ENCODE measurements around the gene HECTD4. TPM values are rescaled to one million over a fixed set of nuclear protein-coding genes. Genes with fewer than 3 reads are reported as not detected.

HECTD4 gene
- total RNA-seq, 1 experiment from 2014 or later: 51.3 TPM

DNA sequence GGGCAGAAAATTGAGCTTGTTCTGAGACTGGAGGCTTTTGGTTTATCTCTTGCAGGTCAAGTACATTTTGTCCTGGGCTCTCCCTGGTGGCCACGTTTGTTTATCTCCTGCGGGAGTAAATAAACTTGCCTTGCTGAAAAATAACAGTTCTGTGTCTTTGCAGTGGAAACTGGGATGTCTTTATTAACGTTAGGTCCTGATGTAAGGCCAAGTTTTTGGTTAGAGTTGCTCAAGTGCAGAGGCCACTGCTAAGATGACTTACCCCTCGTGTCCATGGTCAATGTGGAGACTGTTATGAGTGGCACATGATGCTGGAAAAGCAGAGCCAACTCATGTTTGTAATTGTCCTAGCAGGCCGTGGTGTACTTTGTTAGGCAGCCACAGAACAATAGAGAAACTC is 40.3 kb upstream of the HECTD4 start:
- CTCF ChIA-PET: no interaction called here
- intact Hi-C loops (cut with micrococcal nuclease; ENCODE audit: unreplicated experiment): no loop called here
- Histone ChIP-seq H3K27ac (ENCODE audit: low read length) (no peak overlapping the region), H3K9me3 (ENCODE audit: control insufficient read depth, insufficient read depth, low read depth, low read length) (no peaks in the 10 kb centered on the region), H3K27me3 (ENCODE audit: control insufficient read depth, insufficient read depth, low read length) (no peaks in the 10 kb centered on the region), H3K36me3 (ENCODE audit: control insufficient read depth, insufficient read depth, low read length) (no peaks in the 10 kb centered on the region; the same call in 1 of the 2 replicates), H3K4me1 (ENCODE audit: control insufficient read depth, insufficient read depth, low read length) (0 out of 2 replicates have a peak, but pooled peaks cover 3% of the 10 kb centered on the region), H3K4me3 (ENCODE audit: low read depth in 2 of 2, low read length in 2 of 2) (no peak overlapping the region)
- in situ Hi-C loops (cut with HindIII; ENCODE audit: low pct_unique_long_range_greater_than_20kb, low sequenced_read_pairs): no loop called here
- BruUV-seq (replicated peaks): no TSS peak
- DNase-seq (ENCODE audit: low read depth, low spot score): no peak
- POLR2A ChIA-PET: interaction anchor here (0.6 kb wide), 1 partner anchor 418 kb away, joined by 4 read pairs; no protein-coding TSS in a partner anchor
- TF ChIP-seq, protein P1, sequence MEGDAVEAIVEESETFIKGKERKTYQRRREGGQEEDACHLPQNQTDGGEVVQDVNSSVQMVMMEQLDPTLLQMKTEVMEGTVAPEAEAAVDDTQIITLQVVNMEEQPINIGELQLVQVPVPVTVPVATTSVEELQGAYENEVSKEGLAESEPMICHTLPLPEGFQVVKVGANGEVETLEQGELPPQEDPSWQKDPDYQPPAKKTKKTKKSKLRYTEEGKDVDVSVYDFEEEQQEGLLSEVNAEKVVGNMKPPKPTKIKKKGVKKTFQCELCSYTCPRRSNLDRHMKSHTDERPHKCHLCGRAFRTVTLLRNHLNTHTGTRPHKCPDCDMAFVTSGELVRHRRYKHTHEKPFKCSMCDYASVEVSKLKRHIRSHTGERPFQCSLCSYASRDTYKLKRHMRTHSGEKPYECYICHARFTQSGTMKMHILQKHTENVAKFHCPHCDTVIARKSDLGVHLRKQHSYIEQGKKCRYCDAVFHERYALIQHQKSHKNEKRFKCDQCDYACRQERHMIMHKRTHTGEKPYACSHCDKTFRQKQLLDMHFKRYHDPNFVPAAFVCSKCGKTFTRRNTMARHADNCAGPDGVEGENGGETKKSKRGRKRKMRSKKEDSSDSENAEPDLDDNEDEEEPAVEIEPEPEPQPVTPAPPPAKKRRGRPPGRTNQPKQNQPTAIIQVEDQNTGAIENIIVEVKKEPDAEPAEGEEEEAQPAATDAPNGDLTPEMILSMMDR (IDR thresholded peaks at IDR 0.05): no peak
- TF ChIP-seq SIN3A (IDR thresholded peaks at IDR 0.05; ENCODE audit: borderline replicate concordance, insufficient read depth, low read depth, low read length): no peak
- TF ChIP-seq TCF7L2 (IDR thresholded peaks at IDR 0.05; ENCODE audit: low read depth, low read length): no peak
- TF ChIP-seq, protein P2, sequence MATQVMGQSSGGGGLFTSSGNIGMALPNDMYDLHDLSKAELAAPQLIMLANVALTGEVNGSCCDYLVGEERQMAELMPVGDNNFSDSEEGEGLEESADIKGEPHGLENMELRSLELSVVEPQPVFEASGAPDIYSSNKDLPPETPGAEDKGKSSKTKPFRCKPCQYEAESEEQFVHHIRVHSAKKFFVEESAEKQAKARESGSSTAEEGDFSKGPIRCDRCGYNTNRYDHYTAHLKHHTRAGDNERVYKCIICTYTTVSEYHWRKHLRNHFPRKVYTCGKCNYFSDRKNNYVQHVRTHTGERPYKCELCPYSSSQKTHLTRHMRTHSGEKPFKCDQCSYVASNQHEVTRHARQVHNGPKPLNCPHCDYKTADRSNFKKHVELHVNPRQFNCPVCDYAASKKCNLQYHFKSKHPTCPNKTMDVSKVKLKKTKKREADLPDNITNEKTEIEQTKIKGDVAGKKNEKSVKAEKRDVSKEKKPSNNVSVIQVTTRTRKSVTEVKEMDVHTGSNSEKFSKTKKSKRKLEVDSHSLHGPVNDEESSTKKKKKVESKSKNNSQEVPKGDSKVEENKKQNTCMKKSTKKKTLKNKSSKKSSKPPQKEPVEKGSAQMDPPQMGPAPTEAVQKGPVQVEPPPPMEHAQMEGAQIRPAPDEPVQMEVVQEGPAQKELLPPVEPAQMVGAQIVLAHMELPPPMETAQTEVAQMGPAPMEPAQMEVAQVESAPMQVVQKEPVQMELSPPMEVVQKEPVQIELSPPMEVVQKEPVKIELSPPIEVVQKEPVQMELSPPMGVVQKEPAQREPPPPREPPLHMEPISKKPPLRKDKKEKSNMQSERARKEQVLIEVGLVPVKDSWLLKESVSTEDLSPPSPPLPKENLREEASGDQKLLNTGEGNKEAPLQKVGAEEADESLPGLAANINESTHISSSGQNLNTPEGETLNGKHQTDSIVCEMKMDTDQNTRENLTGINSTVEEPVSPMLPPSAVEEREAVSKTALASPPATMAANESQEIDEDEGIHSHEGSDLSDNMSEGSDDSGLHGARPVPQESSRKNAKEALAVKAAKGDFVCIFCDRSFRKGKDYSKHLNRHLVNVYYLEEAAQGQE (IDR thresholded peaks at IDR 0.05; ENCODE audit: insufficient read depth in 1 of 2, low read depth in 2 of 2, low read length in 1 of 2): no peak
- TF ChIP-seq POLR2AphosphoS5 (IDR thresholded peaks at IDR 0.05; ENCODE audit: low read depth, low read length): no peak
- no peak for ATAC-seq

DNA sequence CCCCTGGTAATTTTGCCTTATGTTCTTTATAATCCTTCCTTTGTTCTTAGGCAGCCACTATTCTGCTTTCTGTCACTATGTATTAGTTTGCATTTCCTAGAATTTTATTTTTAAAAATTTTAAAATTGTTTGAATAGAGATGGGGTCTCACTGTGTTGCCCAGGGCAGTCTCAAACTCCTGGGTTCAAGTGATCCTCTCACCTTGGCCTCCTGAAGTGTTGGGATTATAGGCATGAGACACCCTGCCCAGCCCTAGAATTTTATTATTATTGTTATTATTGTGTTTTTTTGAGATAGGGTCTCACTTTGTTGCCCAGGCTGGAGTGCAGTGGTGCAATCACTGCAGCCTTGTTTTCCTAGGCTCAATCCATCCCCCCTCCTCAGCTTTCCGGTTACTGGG is 39.1 kb upstream of the HECTD4 start:
- CTCF ChIA-PET: no interaction called here
- in situ Hi-C loops (cut with HindIII; ENCODE audit: low pct_unique_long_range_greater_than_20kb, low sequenced_read_pairs): no loop called here
- no peaks in the 10 kb centered on the region for H3K27me3 ChIP-seq (ENCODE audit: control insufficient read depth, insufficient read depth, low read length)
- ATAC-seq (no peak), DNase-seq (ENCODE audit: low read depth, low spot score) (no peak)
- POLR2A ChIA-PET: interaction anchor here (0.6 kb wide), 1 partner anchor 369 kb away, joined by 7 read pairs; no protein-coding TSS in a partner anchor
- BruUV-seq (replicated peaks): no TSS peak
- H3K4me3 ChIP-seq (ENCODE audit: low read depth in 2 of 2, low read length in 2 of 2): no peak overlapping the region
- 0 out of 2 replicates have a peak, but pooled peaks cover 3% of the 10 kb centered on the region for H3K4me1 ChIP-seq (ENCODE audit: control insufficient read depth, insufficient read depth, low read length)
- no peak overlapping the region for H3K27ac ChIP-seq (ENCODE audit: low read length)
- H3K36me3 ChIP-seq (ENCODE audit: control insufficient read depth, insufficient read depth, low read length): no peaks in the 10 kb centered on the region; the same call in 1 of the 2 replicates
- H3K9me3 ChIP-seq (ENCODE audit: control insufficient read depth, insufficient read depth, low read depth, low read length): no peaks in the 10 kb centered on the region
- intact Hi-C loops (cut with micrococcal nuclease; ENCODE audit: unreplicated experiment): no loop called here
- TF ChIP-seq SIN3A (IDR thresholded peaks at IDR 0.05; ENCODE audit: borderline replicate concordance, insufficient read depth, low read depth, low read length): no peak
- TF ChIP-seq, protein P2 (IDR thresholded peaks at IDR 0.05; ENCODE audit: insufficient read depth in 1 of 2, low read depth in 2 of 2, low read length in 1 of 2): no peak
- no peak for TF ChIP-seq POLR2AphosphoS5 (IDR thresholded peaks at IDR 0.05; ENCODE audit: low read depth, low read length)
- TF ChIP-seq TCF7L2 (IDR thresholded peaks at IDR 0.05; ENCODE audit: low read depth, low read length): no peak
- TF ChIP-seq, protein P1 (IDR thresholded peaks at IDR 0.05): no peak

Measured in Panc1 (cell line).